D721Med (cell line): ENCODE data around the gene MDFI.

Experiments used
- DNase-seq: peaks from one replicate; pipeline ENCODE4 v3.0.0; 2011; ENCODE audit warnings: low spot score; ENCODE audit not compliant: insufficient read length
- FAIRE-seq: peaks from 2 replicates; lab custom pipeline; 2011; peaks lifted over from hg19 to GRCh38; lab: Jason Lieb, UNC
- TF ChIP-seq, protein P1 (sequence below): IDR thresholded peaks from 2 replicates; pipeline ENCODE4 v1.5.1; 2012; ENCODE audit warnings: mild to moderate bottlenecking, control low read depth; ENCODE audit not compliant: insufficient read depth; ENCODE audit errors: missing control alignments

MDFI gene

DNA sequence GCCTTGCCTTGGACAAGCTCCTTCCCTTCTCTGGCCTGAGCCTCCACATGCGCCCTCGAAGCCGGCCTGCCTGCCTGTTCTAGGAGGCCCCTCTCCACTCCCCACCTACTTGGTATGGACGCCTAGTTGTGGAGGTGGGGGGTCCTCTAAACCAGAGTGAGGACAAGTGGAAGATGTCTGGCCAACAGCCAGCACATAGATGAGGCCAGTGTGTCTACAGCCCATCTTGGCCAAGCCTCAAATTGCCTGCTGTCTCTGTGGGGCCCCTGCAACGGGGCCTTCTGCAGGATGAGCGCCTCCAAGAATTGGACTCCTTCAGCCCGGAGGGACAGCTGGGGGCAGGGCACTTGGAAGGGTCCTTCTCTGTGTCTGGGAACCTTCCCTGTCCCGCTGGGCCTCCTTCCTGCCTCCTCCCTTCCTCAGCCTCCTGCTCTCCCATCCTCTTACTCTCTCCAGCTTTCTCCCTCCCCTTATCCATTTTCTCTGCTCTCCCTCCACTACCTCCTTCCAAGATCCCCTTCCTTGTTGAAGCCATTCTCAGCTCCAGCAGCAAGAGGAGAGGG, 1.6 kb downstream of the MDFI start:
- FAIRE-seq (no peak), DNase-seq (no peak)
- TF ChIP-seq, protein P1, sequence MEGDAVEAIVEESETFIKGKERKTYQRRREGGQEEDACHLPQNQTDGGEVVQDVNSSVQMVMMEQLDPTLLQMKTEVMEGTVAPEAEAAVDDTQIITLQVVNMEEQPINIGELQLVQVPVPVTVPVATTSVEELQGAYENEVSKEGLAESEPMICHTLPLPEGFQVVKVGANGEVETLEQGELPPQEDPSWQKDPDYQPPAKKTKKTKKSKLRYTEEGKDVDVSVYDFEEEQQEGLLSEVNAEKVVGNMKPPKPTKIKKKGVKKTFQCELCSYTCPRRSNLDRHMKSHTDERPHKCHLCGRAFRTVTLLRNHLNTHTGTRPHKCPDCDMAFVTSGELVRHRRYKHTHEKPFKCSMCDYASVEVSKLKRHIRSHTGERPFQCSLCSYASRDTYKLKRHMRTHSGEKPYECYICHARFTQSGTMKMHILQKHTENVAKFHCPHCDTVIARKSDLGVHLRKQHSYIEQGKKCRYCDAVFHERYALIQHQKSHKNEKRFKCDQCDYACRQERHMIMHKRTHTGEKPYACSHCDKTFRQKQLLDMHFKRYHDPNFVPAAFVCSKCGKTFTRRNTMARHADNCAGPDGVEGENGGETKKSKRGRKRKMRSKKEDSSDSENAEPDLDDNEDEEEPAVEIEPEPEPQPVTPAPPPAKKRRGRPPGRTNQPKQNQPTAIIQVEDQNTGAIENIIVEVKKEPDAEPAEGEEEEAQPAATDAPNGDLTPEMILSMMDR, result no peak

DNA sequence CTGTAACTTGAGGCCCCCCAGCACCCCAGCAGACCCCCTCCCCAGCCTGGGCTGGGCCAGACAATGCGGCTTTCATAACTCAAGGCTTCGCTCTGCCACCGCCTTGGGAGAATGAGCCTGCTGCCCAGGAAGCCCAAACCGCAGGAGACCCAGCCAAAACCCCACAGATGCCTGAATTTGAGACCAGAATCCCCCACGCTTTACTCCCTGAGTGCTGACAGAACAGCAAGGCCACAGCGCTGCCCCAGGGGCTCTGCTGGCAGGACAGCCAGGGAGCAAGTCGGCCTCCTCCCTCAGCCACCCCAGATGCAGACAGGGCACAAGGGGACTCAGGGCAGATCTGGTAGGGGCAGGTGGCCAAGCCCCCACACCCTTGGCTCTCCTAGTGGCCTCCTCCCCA, 2.2 kb downstream of the MDFI start:
- TF ChIP-seq, protein P1, result no peak
- DNase-seq (no peak), FAIRE-seq (no peak)

DNA sequence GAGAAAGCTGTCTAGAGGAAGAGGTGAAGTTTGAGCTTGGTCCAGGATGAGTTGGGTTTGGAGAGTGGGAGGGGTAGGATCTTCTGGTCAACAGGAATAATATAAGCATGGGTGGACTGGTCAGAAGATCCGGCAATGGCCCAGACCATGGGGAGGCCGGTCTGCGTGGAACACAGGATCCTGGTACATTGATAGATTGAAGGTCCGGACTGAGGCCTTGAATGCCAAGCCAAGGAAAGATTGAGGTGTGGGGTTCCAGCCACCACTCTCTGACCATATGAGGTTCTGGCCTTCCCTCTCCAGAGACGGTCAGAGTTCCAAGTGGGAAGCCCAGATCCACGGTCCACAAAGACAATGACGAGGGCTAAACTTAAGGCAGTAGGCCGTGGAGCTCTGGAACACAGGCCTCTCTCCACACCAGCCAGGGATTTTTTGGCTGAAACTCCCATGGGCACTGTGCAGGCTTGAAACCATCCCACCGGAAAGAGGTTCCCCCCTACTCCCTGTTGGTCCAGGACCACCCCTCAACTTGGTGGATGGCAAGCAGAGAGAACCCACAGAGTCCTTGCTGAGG, 3.2 kb downstream of the MDFI start:
- FAIRE-seq (no peak), DNase-seq (no peak)
- TF ChIP-seq, protein P1, result no peak

DNA sequence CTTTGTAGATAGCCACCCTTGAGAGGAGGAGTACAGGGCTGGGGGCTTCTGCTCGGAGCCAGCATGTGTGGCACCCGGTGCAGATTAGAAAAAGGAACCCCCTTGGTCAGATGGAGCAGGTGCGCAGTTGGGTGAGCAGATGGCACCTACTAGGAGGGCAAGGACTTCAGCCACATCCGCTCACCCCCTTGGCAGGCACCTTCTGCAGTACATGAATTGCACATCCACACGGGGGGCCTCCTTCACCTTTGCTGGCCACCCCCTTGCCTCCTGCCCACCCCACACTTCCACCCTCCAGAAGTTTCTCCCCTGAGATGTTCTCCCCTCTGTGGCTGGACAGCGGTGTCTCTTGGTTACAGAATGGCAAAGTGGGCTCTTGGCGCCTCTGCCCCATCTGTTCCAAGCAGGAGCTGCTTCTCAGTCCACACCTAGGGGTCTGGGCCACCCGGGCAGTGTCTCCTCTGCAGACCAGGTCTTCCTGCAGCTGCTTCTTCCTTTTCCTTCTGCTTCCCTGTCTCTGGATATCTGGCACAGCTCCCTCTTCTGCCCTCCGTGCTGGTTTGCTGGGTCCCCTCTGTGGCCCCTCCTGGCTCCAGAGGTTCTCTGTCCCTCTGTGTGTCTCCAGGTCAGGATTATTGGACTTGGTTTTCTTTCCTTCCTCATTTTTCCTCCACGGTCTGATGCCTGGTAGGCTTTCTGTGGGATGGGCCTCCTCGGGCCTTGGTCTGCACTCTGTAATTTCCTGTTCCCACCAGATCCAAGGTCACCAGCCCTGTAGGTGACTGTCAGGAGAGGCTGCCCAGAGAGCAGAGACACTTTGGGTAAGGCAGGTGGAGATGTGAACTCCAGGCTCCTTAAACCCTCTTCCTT, 4.1 kb downstream of the MDFI start:
- DNase-seq (no peak), FAIRE-seq (no peak)
- TF ChIP-seq, protein P1, result no peak

DNA sequence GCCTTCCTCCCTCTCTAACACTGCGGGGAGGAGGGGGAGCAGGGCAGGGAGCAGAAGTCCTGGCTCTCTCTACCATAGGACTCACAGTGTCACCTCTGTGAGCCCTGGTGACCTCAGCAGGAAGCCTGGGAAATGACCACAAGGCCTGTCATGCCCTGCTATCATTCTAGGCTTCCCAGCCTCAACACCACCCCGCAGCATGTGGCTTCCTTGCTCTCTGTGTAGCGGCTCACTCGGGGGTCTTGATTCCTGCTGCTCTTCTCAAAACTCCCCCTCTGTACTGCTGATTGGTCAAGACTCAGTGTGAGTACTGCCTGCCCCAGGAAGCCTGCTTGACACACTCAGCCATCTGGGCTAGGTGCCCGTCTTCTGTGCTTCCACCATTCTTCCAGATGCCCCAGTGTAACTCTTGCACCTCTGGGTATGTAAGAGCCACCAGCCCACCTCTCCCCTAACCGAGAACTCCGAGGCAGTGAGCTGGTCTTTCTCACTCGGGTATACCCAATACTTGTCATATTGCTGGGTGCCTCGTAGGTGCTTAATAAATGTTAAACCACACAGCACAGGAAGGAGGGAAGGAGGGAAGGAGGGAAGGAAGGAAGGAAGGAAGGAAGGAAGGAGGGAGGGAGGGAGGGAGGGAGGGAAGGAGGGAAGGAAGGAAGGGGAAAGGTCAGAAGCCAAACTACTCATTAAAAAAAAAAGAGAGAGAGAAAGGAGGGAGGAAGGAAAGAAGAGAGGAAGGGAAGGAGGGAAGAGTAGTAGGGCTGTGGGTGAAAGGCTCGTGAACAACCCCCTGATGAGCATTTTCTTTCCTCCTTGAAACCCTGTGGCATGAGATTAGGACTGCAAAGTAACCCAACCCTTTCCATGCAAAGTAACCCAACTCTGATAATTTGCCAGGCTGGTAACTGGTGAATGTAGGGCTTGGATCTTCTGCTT, 5.0 kb downstream of the MDFI start:
- FAIRE-seq, result no peak
- no peak for DNase-seq
- TF ChIP-seq, protein P1, result no peak

DNA sequence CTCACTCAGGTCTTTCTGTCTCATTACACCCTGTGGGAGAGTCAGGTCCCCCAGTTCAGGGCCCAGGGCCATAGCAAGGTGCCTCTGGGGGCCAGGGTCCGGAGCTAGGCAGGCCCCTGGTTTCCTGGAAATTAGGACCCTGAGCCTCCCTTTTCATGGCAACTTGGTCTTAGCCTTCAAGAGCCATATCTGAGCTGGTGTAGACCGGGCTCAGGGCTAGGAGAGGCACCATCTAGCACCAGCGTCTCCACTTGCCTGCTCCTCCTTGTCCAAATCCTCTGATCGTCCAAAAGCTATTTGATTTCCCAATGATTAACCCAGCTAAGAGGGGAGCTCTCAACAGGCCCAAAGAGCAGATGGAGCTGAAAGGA, 5.6 kb downstream of the MDFI start:
- no peak for DNase-seq
- TF ChIP-seq, protein P1, result no peak
- FAIRE-seq, result no peak
